Measurements from ENCODE around the gene ID2.

GRCh38 chr2:8661235-8661634 is 20.6 kb upstream of the ID2 start:
- TF ChIP-seq, protein P1, sequence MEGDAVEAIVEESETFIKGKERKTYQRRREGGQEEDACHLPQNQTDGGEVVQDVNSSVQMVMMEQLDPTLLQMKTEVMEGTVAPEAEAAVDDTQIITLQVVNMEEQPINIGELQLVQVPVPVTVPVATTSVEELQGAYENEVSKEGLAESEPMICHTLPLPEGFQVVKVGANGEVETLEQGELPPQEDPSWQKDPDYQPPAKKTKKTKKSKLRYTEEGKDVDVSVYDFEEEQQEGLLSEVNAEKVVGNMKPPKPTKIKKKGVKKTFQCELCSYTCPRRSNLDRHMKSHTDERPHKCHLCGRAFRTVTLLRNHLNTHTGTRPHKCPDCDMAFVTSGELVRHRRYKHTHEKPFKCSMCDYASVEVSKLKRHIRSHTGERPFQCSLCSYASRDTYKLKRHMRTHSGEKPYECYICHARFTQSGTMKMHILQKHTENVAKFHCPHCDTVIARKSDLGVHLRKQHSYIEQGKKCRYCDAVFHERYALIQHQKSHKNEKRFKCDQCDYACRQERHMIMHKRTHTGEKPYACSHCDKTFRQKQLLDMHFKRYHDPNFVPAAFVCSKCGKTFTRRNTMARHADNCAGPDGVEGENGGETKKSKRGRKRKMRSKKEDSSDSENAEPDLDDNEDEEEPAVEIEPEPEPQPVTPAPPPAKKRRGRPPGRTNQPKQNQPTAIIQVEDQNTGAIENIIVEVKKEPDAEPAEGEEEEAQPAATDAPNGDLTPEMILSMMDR (IDR thresholded peaks at IDR 0.05): no peak
- TF ChIP-seq POLR2A (IDR thresholded peaks at IDR 0.05): no peak
